ENCODE measurements around the gene KERA.
A peak's percentile ranks its signal among the peaks of the same experiment; 100 is the strongest.

Gene KERA

DNA sequence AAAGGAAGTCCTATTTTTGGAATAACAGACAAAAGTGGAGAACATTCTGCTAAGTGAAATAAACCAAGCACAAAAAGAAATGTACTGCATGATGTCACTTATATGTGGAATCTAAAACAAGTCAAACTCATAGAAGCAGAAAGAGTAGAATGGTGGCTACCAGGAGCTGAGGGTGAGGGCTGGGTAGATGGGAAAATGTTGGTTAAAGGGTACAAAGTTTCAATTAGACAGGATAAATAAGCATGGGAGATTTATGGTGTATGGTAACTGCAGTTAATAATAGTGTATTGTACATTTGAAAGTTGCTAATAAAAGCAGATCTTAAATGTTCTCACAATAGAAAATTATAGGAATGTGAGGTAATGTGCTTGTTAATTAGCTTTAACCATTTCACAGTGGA, 40.6 kb upstream of the KERA start:
- DNase-seq (ENCODE audit: low read depth in 1 of 2, low spot score in 1 of 2) = no peak
- Histone ChIP-seq H3K27ac (replicated peaks) (no peak overlapping the region; the same call in 1 of the 2 replicates), H3K4me3 (replicated peaks; ENCODE audit: insufficient read depth, low read length) (no peak overlapping the region), H3K27me3 (ENCODE audit: insufficient read depth, poor library complexity, severe bottlenecking) (no peaks in the 10 kb centered on the region)
- TF ChIP-seq, protein P1, sequence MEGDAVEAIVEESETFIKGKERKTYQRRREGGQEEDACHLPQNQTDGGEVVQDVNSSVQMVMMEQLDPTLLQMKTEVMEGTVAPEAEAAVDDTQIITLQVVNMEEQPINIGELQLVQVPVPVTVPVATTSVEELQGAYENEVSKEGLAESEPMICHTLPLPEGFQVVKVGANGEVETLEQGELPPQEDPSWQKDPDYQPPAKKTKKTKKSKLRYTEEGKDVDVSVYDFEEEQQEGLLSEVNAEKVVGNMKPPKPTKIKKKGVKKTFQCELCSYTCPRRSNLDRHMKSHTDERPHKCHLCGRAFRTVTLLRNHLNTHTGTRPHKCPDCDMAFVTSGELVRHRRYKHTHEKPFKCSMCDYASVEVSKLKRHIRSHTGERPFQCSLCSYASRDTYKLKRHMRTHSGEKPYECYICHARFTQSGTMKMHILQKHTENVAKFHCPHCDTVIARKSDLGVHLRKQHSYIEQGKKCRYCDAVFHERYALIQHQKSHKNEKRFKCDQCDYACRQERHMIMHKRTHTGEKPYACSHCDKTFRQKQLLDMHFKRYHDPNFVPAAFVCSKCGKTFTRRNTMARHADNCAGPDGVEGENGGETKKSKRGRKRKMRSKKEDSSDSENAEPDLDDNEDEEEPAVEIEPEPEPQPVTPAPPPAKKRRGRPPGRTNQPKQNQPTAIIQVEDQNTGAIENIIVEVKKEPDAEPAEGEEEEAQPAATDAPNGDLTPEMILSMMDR (IDR thresholded peaks at IDR 0.05; ENCODE audit: insufficient read depth, low read length) = no peak
- TF ChIP-seq SPI1 (IDR thresholded peaks at IDR 0.05; ENCODE audit: borderline replicate concordance, low read depth) = peak; percentile 65
- no peak for TF ChIP-seq GABPA (IDR thresholded peaks at IDR 0.05; ENCODE audit: low read depth)
- no peak for TF ChIP-seq REST (IDR thresholded peaks at IDR 0.05; ENCODE audit: insufficient replicate concordance, low read depth)
- no peak for TF ChIP-seq POLR2AphosphoS5 (IDR thresholded peaks at IDR 0.05; ENCODE audit: low read depth)

GRCh38 chr12:91094957-91095356, 37.1 kb upstream of the KERA start:
- Histone ChIP-seq H3K4me3 (replicated peaks; ENCODE audit: insufficient read depth, low read length) (no peak overlapping the region), H3K27ac (replicated peaks) (no peak overlapping the region), H3K27me3 (ENCODE audit: insufficient read depth, poor library complexity, severe bottlenecking) (no peaks in the 10 kb centered on the region)
- DNase-seq (ENCODE audit: low read depth in 1 of 2, low spot score in 1 of 2) = no peak
- TF ChIP-seq, protein P1 (IDR thresholded peaks at IDR 0.05; ENCODE audit: insufficient read depth, low read length) = no peak
- no peak for TF ChIP-seq POLR2AphosphoS5 (IDR thresholded peaks at IDR 0.05; ENCODE audit: low read depth)
- no peak for TF ChIP-seq REST (IDR thresholded peaks at IDR 0.05; ENCODE audit: insufficient replicate concordance, low read depth)
- no peak for TF ChIP-seq GABPA (IDR thresholded peaks at IDR 0.05; ENCODE audit: low read depth)
- TF ChIP-seq SPI1 (IDR thresholded peaks at IDR 0.05; ENCODE audit: borderline replicate concordance, low read depth) = no peak

GRCh38 chr12:91094032-91094662, 36.3 kb upstream of the KERA start:
- no peak overlapping the region for H3K4me3 ChIP-seq (replicated peaks; ENCODE audit: insufficient read depth, low read length)
- no peaks in the 10 kb centered on the region for H3K27me3 ChIP-seq (ENCODE audit: insufficient read depth, poor library complexity, severe bottlenecking)
- TF ChIP-seq, protein P1 (IDR thresholded peaks at IDR 0.05; ENCODE audit: insufficient read depth, low read length) = no peak
- TF ChIP-seq REST (IDR thresholded peaks at IDR 0.05; ENCODE audit: insufficient replicate concordance, low read depth) = no peak
- TF ChIP-seq POLR2AphosphoS5 (IDR thresholded peaks at IDR 0.05; ENCODE audit: low read depth) = no peak
- no peak overlapping the region for H3K27ac ChIP-seq (replicated peaks)
- DNase-seq (ENCODE audit: low read depth in 1 of 2, low spot score in 1 of 2) = no peak
